GM12891 (cell line): ENCODE data around the gene PDS5B.

Source experiments
- DNase-seq: peaks from one replicate; pipeline ENCODE4 v3.0.0; 2011; ENCODE audit warnings: low spot score; ENCODE audit not compliant: insufficient read length
- FAIRE-seq: peaks from 2 replicates; lab custom pipeline; 2011; peaks lifted over from hg19 to GRCh38; lab: Jason Lieb, UNC
- PAX5 ChIP-seq: IDR thresholded peaks from 2 replicates; pipeline ENCODE4 v1.6.1; 2011; ENCODE audit warnings: low read length, moderate library complexity, mild to moderate bottlenecking; ENCODE audit not compliant: insufficient read depth, severe bottlenecking
- POLR2A ChIP-seq: IDR thresholded peaks from 2 replicates; pipeline ENCODE4 v1.6.1; 2011; ENCODE audit warnings: low read depth, low read length, control low read depth
- POLR2AphosphoS5 ChIP-seq: IDR thresholded peaks from 2 replicates; pipeline ENCODE4 v1.6.1; 2011; ENCODE audit warnings: low read depth, low read length, control low read depth
- POU2F2 ChIP-seq: IDR thresholded peaks from 2 replicates; pipeline ENCODE4 v1.6.1; 2011; ENCODE audit warnings: low read depth, mild to moderate bottlenecking, control low read depth, low read length, moderate library complexity
- SPI1 ChIP-seq: IDR thresholded peaks from 2 replicates; pipeline ENCODE4 v1.6.1; 2011; ENCODE audit warnings: low read depth, low read length, control low read depth
- TAF1 ChIP-seq: IDR thresholded peaks from 2 replicates; pipeline ENCODE4 v1.6.1; 2011; ENCODE audit warnings: low read depth, low read length, control low read depth

The PDS5B gene

DNA sequence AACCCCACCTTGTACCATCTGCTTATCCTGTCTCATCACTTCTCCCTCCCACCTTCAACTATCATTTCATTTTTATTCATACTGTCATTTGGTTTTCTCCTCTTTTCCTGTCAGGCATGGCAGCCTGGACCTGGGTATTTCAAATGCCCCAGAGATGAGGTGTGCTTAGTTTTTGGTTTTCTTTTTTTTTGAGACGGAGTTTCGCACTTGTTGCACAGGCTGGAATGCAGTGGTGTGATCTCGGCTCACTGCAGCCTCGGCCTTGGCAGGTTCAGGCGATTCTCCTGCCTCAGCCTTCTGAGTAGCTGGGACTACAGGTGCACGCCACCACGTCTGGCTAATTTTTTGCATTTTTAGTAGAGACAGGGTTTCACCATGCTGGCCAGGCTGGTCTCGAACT lies 5.8 kb downstream of the PDS5B start:
- FAIRE-seq (no peak), DNase-seq (no peak)
- TF ChIP-seq POLR2A: no peak
- no peak for TF ChIP-seq SPI1
- TF ChIP-seq TAF1: no peak
- no peak for TF ChIP-seq POLR2AphosphoS5
- TF ChIP-seq PAX5: no peak

DNA sequence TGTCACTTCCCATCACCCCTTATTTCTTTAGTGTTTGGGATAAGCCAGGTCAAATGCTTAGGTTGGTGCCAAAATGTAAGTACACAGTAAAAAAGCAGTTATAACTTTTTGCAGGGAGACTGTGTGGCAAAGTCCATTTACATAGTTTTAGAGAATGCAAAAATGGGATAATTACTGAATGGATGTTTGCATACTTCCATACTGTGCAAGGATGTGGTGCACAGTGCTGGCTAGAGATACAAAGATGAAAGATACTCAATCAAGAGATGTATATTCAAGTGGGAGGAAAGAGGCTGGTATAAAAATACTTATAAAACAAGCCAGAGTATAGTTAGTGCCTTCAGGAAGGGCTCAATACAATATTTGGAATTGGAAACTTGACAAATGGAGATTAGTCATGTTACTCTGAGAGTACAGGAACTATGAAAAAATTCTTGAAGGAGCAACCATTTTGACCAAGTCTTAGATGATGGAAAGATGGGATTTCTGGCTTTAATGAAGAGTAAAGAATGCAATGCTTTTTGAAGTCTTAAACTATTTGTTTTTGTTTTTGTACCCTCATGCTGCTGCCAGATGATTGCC lies 8.0 kb downstream of the PDS5B start:
- no peak for DNase-seq

DNA sequence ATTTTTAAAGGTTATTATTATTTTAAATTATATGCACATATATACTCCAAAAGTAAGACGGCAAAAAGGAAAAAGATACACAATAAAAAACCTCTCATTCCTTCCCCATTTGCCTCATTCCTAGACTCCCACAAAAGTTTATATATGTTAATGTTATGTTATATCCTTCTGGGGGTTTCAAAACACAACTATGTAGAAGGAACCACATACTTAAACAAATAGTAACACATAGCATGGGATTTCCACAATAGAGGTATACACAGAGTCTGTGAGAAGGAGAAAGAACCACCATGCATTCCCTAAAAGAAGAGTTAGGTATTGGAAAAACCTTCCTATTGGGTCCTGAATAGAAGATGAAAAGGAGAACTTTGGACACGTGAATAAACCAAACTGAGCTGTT lies 9.1 kb downstream of the PDS5B start:
- no peak for DNase-seq
- TF ChIP-seq TAF1: no peak
- no peak for TF ChIP-seq SPI1
- TF ChIP-seq POLR2AphosphoS5: no peak
- TF ChIP-seq POLR2A: no peak
- TF ChIP-seq POU2F2: no peak
- no peak for FAIRE-seq

More for the DNA sequence above, 8.0 kb downstream of the PDS5B start:
- FAIRE-seq: no peak
- no peak for TF ChIP-seq TAF1
- no peak for TF ChIP-seq POU2F2
- no peak for TF ChIP-seq PAX5
- no peak for TF ChIP-seq SPI1
- TF ChIP-seq POLR2A: no peak
- no peak for TF ChIP-seq POLR2AphosphoS5

DNA sequence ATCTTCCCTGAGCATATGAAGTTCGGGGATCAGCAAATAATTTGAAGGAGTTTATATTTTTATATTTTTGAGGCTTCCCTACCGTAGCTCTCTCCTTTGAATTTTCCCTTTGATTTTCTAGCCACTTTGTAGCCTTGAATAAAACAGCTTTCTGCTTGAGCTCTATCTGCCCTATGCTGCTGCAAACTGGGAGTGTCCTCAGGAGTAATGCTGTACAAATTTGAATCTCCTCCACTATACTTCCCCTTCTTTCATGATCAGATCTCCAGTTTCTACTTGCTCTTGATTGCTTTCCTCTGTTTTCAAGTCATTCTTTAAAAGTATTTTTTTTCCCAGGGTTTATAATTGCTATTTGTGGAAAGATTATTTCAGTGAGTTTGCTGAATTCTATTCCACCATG lies 14.6 kb downstream of the PDS5B start:
- DNase-seq (no peak), FAIRE-seq (no peak)
- TF ChIP-seq POLR2AphosphoS5 (no peak), TAF1 (no peak), SPI1 (no peak), POU2F2 (no peak), POLR2A (no peak), PAX5 (no peak)

DNA sequence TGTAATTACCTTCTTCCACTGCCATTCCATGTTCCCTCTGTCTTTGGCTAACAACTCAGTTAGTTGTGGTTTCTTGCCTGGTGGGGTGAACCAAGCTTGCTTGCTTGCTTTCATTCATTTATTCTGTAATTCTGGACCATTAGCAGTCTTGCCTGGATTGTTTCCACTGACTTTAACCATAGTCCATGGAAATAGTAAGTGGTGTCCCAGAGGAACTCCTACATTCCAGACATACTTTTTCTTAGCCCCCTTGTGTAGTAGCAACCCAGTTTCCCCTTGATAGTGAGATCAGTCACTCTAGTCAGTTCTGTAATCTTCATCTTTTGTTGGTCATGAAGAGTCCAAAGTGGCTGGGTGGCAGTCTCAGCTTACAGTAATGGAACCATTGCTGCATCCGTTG lies 23.2 kb downstream of the PDS5B start:
- TF ChIP-seq POU2F2 (no peak), SPI1 (no peak), TAF1 (no peak), POLR2AphosphoS5 (no peak), PAX5 (no peak), POLR2A (no peak)
- DNase-seq: no peak
- FAIRE-seq: no peak

DNA sequence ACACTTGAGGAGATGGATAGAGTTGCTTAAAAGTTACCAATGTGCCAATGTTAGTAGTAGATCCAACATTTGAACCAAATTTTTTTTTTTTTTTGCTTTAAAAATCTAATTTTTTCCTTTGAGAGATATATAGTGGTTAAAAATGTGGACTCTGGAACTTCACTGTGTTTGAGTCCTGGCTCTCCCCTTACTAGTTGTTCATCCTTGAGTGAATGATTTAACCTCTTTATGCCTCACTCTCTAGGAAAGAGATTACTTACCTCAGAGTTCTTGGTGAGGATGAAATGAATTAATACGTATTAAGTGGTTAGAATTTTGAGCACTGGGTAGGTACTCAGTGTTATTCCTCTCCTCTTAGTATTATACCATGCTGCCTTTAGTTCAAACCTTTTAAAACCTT lies 24.3 kb downstream of the PDS5B start:
- DNase-seq: no peak
- no peak for FAIRE-seq
- TF ChIP-seq POLR2AphosphoS5 (no peak), POLR2A (no peak), SPI1 (no peak), TAF1 (no peak), POU2F2 (no peak), PAX5 (no peak)

DNA sequence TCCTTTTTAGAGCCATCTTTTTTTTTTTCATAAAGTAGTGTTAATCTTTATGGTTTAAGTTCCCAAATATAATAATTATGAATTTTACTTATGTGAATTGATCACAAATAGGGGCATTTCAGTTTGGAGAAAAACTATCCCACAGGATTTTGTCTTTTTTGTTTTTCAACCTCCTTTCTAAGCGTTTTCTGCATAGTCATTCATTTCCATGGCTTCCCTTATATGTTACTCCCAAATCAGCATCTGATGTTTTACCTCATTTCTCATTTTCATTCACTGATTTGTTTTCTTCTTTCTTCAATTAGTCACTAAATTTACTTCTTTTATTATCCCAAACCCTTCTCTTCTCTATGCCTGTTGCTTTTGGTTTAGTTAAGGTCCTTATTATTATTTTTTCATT lies 24.7 kb downstream of the PDS5B start:
- TF ChIP-seq POU2F2 (no peak), TAF1 (no peak), POLR2A (no peak), PAX5 (no peak), SPI1 (no peak), POLR2AphosphoS5 (no peak)
- DNase-seq (no peak), FAIRE-seq (no peak)

DNA sequence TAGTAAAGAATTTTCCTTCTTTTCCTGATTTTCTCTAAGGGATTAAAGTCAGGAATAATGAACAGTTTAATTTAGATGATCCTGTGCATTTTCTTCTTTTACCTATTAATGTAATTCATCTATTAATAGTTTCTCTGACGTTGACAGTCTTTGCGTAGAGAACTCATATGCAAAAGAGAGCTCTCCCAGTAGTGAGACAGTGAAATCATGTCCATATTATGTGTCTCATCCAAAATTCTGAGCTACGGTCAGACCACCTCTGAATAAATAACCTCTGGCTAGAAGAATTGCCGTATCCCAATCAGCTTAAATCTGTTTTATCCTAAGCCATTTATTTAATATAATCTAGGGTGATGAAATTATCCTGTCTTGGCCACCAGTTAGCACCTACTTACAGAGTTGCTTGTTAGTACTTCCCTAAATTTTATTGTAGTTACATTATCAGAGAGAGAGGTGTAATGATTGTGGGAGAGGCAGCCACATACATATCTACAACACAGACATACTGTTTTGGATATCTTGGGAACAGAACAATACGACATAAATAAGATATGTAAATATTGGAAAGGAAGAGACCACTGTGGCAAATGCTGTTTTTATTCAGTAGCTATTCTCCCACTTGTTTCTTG lies 30.7 kb downstream of the PDS5B start:
- DNase-seq: no peak
- FAIRE-seq: peak; percentile 16
- TF ChIP-seq SPI1 (no peak), TAF1 (no peak), POU2F2 (no peak), POLR2A (no peak)

DNA sequence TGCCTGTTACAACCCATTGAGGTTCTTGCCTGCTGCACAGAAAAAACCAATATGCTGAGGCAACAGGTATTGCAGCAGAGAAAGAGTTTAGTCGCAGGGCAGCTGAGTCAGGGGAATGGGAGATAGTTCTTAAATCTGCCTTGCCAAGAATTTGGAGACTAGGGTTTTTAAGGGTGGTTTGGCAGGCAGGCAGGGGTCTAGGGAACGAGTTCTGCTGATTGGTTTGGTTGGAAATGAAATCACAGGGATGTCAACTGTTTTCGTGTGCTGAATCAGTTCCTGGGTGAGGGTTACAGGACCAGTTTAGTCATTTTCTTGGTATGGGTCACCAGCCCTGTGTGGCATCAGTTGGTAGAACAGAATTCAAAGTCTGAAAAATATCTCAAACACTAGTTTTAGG lies 36.6 kb downstream of the PDS5B start:
- TF ChIP-seq POLR2A (no peak), POU2F2 (no peak), PAX5 (no peak), SPI1 (no peak), POLR2AphosphoS5 (no peak), TAF1 (no peak)
- DNase-seq (no peak), FAIRE-seq (peak; percentile 58)

DNA sequence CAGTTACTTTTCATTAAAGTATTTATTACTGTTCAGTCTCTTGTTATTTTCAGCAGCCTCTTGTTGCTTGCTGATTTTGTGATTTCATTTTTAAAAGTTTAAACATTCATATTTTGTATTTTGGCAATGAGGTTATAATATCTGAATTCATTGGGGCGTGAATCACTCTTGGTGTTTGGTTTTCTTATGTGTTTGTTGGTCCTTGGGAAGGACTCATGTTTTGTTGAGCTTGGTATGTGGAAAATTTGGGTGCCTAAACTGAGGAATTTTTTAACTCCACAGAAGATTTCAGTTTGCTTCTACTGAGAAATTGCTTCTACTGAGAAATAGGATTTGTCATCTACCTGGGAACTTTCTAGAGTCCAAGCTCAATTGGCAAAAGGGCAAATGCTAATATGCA lies 38.2 kb downstream of the PDS5B start:
- no peak for FAIRE-seq
- DNase-seq: no peak
- TF ChIP-seq TAF1 (no peak), SPI1 (no peak), PAX5 (no peak), POLR2AphosphoS5 (no peak), POU2F2 (no peak), POLR2A (no peak)

DNA sequence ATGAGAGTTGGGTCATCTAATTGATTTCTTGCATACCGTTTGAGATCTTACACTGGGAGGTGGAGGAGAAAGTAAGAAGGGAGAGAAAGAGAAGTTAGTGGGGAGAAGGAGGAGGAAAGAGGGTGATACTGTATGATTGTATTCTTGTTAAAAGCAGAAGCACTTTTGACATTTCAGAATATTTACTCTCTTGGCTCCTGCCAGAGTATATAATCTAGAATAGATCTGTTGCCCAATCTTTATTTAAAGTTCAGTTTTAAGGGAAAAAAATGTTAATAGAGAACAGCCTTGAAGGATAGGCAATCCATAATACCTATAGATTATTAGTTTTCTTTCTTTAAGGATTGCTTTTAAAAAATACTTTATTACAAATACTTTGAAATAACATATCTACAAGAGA lies 41.5 kb downstream of the PDS5B start:
- DNase-seq (no peak), FAIRE-seq (no peak)
- no peak for TF ChIP-seq POLR2AphosphoS5
- no peak for TF ChIP-seq POLR2A
- TF ChIP-seq TAF1: no peak
- TF ChIP-seq POU2F2: no peak
- TF ChIP-seq SPI1: no peak
- no peak for TF ChIP-seq PAX5
